Measurements from ENCODE around the gene ACER3. TPM values are rescaled to one million over a fixed set of nuclear protein-coding genes. Genes with fewer than 3 reads are reported as not detected.
"Not testable (repeated sequence)": the region's sequence is repeated elsewhere in the genome, so short reads cannot be mapped to it uniquely, and the experiment has no call there.

ACER3 gene
- total RNA-seq, 1 experiment from 2014 or later: 13.9 TPM

DNA sequence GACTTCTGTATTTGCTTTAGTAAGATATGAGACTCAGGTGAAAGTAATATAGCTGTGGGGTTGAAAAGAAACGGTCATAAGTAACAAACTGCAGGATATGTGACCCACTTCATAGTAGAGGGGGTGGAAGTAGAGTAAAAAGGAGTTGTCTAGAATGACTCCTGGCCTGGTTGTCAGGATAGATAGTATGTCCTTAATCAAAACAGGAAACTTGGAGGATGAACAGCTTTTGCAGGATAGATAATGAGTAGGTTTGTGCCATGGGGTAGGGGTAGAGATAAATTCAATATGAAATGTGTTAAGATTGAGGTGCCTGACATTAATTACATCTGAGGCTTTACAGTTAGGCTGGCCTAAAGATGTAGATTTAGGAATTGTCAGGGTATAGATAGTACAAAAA lies 126.5 kb downstream of the ACER3 start:
- H3K27me3 ChIP-seq (replicated peaks): no peaks in the 10 kb centered on the region

DNA sequence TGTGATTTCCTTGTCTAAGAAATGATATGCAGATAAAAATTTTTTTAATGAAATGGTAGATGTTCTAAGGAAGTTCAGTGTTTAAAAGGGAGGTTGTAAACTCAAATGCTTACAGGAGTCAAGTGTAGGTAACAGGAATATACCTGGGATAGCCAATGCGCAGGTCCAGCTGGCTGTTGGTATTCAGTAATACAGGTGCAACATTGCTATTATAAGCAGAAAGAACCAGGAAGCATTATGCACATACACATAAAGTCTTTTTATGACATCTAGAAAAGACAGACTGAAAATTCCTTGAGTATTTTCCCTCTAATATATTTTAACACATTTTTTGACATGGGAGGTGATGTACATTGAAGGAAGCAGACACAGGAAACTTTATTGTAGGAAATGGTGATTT lies 129.9 kb downstream of the ACER3 start:
- H3K4me1 ChIP-seq (replicated peaks): no peaks in the 10 kb centered on the region
- H3K27me3 ChIP-seq (replicated peaks): no peaks in the 10 kb centered on the region
- no peak overlapping the region for H3K27ac ChIP-seq
- H3K9me3 ChIP-seq (replicated peaks): no peaks in the 10 kb centered on the region
- H3K4me3 ChIP-seq: no peak overlapping the region
- DNase-seq (ENCODE audit: low read depth in 1 of 2, low spot score in 2 of 2): no peak
- no peaks in the 10 kb centered on the region for H3K36me3 ChIP-seq

More for the DNA sequence above, 126.5 kb downstream of the ACER3 start:
- no peak for DNase-seq (ENCODE audit: low read depth in 1 of 2, low spot score in 2 of 2)
- H3K9me3 ChIP-seq (replicated peaks): no peaks in the 10 kb centered on the region
- H3K4me1 ChIP-seq (replicated peaks): no peaks in the 10 kb centered on the region
- no peaks in the 10 kb centered on the region for H3K36me3 ChIP-seq
- no peak overlapping the region for H3K4me3 ChIP-seq
- H3K27ac ChIP-seq: no peak overlapping the region

DNA sequence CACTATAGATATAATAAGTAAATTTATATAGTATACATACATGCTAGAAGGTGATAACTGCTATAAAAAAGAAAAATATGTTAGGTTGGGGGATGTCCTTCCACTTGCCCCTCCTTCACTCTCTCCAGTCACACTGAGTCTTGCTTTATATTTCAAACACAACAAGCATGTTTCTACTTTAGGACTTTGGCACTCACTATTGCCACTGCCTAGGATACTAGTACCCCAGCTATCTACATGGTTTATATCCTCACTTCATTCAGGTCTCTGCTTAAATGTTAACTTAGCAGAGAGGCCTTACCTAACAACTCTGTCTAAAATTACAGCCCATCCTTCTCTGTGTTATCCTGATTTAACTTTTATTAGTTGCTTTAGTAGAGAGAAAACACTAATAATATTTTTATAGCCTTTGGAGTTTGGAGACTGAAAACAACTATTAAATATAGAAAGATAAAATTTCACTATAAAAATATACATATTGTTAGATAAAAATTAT lies 134.4 kb downstream of the ACER3 start:
- no peak for DNase-seq (ENCODE audit: low read depth in 1 of 2, low spot score in 2 of 2)
- Histone ChIP-seq H3K4me1 (replicated peaks) (no peaks in the 10 kb centered on the region), H3K36me3 (no peaks in the 10 kb centered on the region), H3K4me3 (no peak overlapping the region), H3K9me3 (replicated peaks) (no peaks in the 10 kb centered on the region), H3K27ac (no peak overlapping the region), H3K27me3 (replicated peaks) (no peaks in the 10 kb centered on the region)

DNA sequence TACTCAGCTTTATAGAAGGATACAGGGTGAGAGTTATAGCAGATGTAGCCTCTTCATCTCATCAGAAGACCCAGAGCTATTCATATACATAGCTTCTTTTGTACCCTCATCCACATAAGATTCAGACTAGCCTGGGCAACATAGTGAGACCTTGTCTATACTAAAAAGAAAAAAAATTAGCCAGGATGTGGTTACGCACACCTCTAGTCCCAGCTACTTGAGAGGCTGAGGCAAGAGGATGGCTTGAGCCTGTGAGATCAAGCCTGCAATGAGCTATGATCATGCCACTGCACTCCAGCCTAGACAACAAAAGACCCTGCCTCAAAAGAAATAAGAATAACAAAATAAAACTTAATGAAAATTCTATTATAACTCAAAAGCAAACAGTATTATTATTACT lies 136.8 kb downstream of the ACER3 start:
- Histone ChIP-seq H3K4me3 (no peak overlapping the region), H3K4me1 (replicated peaks) (no peaks in the 10 kb centered on the region), H3K9me3 (replicated peaks) (no peaks in the 10 kb centered on the region), H3K27ac (no peak overlapping the region), H3K27me3 (replicated peaks) (no peaks in the 10 kb centered on the region), H3K36me3 (no peaks in the 10 kb centered on the region)
- DNase-seq (ENCODE audit: low read depth in 1 of 2, low spot score in 2 of 2): no peak

DNA sequence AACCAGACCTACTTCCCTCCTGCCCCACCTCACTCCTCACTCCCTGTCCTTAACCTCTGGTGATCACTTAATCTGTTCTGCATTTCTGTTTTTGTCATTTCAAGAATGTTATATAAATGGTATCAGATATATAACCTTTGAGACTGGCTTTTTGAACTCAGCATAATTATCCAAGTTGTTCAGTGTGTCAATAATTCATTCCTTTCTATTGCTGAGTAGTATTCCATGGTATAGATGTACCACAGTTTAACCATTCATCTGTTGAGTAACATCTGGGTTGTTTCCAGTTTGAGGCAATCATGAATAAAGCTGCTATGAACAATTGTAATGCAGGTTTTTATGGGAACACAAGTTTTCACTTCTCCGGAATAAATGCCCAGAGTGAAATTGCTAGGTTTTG lies 138.9 kb downstream of the ACER3 start:
- no peak overlapping the region for H3K27ac ChIP-seq
- H3K4me3 ChIP-seq: no peak overlapping the region
- no peaks in the 10 kb centered on the region for H3K9me3 ChIP-seq (replicated peaks)
- H3K27me3 ChIP-seq (replicated peaks): no peaks in the 10 kb centered on the region
- DNase-seq (ENCODE audit: low read depth in 1 of 2, low spot score in 2 of 2): no peak
- H3K4me1 ChIP-seq (replicated peaks): no peaks in the 10 kb centered on the region
- H3K36me3 ChIP-seq: no peaks in the 10 kb centered on the region

- H3K36me3 ChIP-seq: no peaks in the 10 kb centered on the region
- no peaks in the 10 kb centered on the region for H3K27me3 ChIP-seq (replicated peaks)
- H3K9me3 ChIP-seq (replicated peaks): no peaks in the 10 kb centered on the region
- DNase-seq (ENCODE audit: low read depth in 1 of 2, low spot score in 2 of 2): no peak
- no peak overlapping the region for H3K27ac ChIP-seq
- no peaks in the 10 kb centered on the region for H3K4me1 ChIP-seq (replicated peaks)
- no peak overlapping the region for H3K4me3 ChIP-seq
Measured at GRCh38 chr11:77001613-77002012, 140.9 kb downstream of the ACER3 start.

GRCh38 chr11:77002776-77003175 lies 142.1 kb downstream of the ACER3 start:
- Histone ChIP-seq H3K4me1 (replicated peaks) (no peaks in the 10 kb centered on the region), H3K9me3 (replicated peaks) (no peaks in the 10 kb centered on the region), H3K27ac (no peak overlapping the region), H3K27me3 (replicated peaks) (no peaks in the 10 kb centered on the region), H3K4me3 (no peak overlapping the region), H3K36me3 (no peaks in the 10 kb centered on the region)
- no peak for DNase-seq (ENCODE audit: low read depth in 1 of 2, low spot score in 2 of 2)

DNA sequence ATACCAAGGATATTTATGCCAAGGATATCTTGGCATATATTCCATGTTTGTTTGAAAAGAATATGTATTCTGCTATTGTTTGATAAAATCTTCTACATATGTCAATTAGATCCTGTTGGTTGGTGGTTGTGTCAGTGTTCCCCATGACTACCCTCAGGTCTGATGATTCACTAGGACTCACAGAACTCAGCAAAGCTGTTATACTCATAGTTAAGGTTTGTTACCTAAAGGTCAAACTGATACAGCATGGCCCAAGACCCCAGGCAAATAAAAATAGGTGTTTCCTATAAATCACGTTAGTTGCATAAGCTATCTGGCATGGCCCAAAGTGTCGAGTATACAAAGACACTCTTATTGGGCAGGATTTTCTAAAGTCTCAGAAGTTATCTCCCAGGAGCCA lies 143.2 kb downstream of the ACER3 start:
- no peaks in the 10 kb centered on the region for H3K9me3 ChIP-seq (replicated peaks)
- H3K4me3 ChIP-seq: no peak overlapping the region
- no peak overlapping the region for H3K27ac ChIP-seq
- no peak for DNase-seq (ENCODE audit: low read depth in 1 of 2, low spot score in 2 of 2)
- no peaks in the 10 kb centered on the region for H3K27me3 ChIP-seq (replicated peaks)
- no peaks in the 10 kb centered on the region for H3K4me1 ChIP-seq (replicated peaks)
- H3K36me3 ChIP-seq: no peaks in the 10 kb centered on the region

DNA sequence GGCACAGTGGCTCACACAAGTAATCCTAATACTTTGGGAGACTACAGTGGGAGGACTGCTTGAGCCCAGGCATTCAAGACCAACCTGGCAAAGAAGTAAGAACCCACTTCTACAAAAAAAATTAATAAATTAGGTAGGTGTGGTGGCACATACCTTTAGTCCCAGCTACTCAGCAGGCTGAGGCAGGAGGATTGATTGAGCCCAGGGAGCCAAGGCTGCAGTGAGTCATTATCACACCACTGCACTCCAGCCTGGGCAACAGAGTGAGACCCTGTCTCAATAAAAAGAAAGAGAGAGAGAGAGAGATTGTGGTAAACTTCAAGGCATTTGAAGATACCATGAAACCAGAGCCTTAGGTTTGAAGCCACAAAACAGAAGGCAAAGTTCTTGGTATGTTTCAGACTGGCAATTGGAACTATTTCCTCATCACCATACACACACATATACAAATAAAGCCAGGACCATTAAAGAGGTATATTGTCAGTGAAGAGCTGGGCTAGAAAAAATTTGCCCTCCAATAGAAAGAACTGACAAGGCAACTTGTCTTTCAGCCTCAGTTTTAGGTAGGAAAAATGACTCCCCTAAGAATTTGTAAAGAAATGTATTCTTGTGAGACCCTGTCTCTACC lies 148.9 kb downstream of the ACER3 start:
- Histone ChIP-seq H3K27me3 (replicated peaks) (no peaks in the 10 kb centered on the region), H3K9me3 (replicated peaks) (no peaks in the 10 kb centered on the region), H3K4me1 (replicated peaks) (no peaks in the 10 kb centered on the region), H3K36me3 (no peaks in the 10 kb centered on the region), H3K4me3 (no peak overlapping the region), H3K27ac (no peak overlapping the region)
- no peak for DNase-seq (ENCODE audit: low read depth in 1 of 2, low spot score in 2 of 2)

- H3K27ac ChIP-seq: no peak overlapping the region
- H3K9me3 ChIP-seq (replicated peaks): no peaks in the 10 kb centered on the region
- DNase-seq (ENCODE audit: low read depth in 1 of 2, low spot score in 2 of 2): no peak
- no peaks in the 10 kb centered on the region for H3K36me3 ChIP-seq
- no peak overlapping the region for H3K4me3 ChIP-seq
- H3K27me3 ChIP-seq (replicated peaks): no peaks in the 10 kb centered on the region
- peaks cover 17% of the 10 kb centered on the region for H3K4me1 ChIP-seq (replicated peaks)
Measured at GRCh38 chr11:77014669-77015068, 154.0 kb downstream of the ACER3 start.

- H3K4me1 ChIP-seq (replicated peaks): peaks cover 33% of the 10 kb centered on the region
- not testable (repeated sequence) for H3K27ac ChIP-seq; DNase-seq (ENCODE audit: low read depth in 1 of 2, low spot score in 2 of 2); H3K4me3 ChIP-seq; H3K27me3 ChIP-seq (replicated peaks); H3K9me3 ChIP-seq (replicated peaks); H3K36me3 ChIP-seq
Measured at GRCh38 chr11:77018396-77018924, 157.7 kb downstream of the ACER3 start.

GRCh38 chr11:77019976-77020595 lies 159.4 kb downstream of the ACER3 start:
- DNase-seq (ENCODE audit: low read depth in 1 of 2, low spot score in 2 of 2): peak; percentile 60 to 84
- no peaks in the 10 kb centered on the region for H3K9me3 ChIP-seq (replicated peaks)
- no peaks in the 10 kb centered on the region for H3K27me3 ChIP-seq (replicated peaks)
- no peak overlapping the region for H3K4me3 ChIP-seq
- H3K36me3 ChIP-seq: no peaks in the 10 kb centered on the region
- peaks cover 33% of the 10 kb centered on the region for H3K4me1 ChIP-seq (replicated peaks)
- H3K27ac ChIP-seq: peak overlapping the region; percentile 40

DNA sequence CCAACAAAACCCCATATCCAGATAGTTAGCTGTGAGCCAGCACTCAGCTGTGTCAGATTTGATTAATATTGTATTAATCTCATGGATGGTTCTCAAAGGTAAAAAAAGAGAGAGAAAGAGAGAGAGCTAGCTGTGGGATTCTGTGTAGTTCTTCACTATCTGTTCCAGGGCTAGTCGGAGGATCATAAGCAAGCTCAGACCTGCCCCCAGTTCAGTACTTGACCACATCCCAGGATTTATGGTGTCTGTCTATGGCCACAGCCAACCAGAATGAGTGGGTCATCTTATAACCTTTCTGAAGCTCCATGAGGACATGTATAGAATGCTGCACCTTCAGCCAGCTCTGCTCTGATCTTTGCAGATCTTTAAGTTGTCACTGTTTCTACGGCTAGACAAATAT lies 160.0 kb downstream of the ACER3 start:
- Histone ChIP-seq H3K4me3 (no peak overlapping the region), H3K4me1 (replicated peaks) (peaks cover 27% of the 10 kb centered on the region), H3K36me3 (no peaks in the 10 kb centered on the region), H3K27me3 (replicated peaks) (no peaks in the 10 kb centered on the region), H3K27ac (peak overlapping the region; percentile 19), H3K9me3 (replicated peaks) (no peaks in the 10 kb centered on the region)
- DNase-seq (ENCODE audit: low read depth in 1 of 2, low spot score in 2 of 2): no peak

DNA sequence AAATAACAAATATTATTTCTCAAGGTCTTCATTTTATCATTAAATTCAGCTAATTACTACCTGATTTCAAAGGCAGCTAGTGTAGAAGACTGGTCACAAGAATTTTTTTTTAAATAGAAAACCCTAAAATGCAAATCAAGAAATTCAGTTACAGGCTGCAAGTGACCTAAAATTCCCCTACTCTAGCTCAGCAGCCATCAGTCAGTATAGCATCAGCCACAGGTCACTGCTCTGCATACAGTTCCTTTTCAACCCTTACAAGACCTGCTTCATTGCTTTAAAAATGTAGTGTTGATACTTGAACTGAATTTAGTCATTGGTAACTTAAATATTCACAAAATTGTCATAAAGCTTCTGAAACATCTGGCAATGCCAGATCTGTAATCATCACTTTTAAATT lies 164.0 kb downstream of the ACER3 start:
- Histone ChIP-seq H3K4me1 (replicated peaks) (peaks cover 15% of the 10 kb centered on the region), H3K27ac (no peak overlapping the region), H3K4me3 (no peak overlapping the region), H3K9me3 (replicated peaks) (no peaks in the 10 kb centered on the region), H3K36me3 (no peaks in the 10 kb centered on the region), H3K27me3 (replicated peaks) (no peaks in the 10 kb centered on the region)
- no peak for DNase-seq (ENCODE audit: low read depth in 1 of 2, low spot score in 2 of 2)

Data from SJSA1 (cell line).